Measurements from ENCODE around the gene VTI1A. TPM values are rescaled to one million over a fixed set of nuclear protein-coding genes. Genes with fewer than 3 reads are reported as not detected.

Gene VTI1A
- total and polyA plus RNA-seq, 7 donors: 10.8 to 80.3 (median 36.8) TPM

DNA sequence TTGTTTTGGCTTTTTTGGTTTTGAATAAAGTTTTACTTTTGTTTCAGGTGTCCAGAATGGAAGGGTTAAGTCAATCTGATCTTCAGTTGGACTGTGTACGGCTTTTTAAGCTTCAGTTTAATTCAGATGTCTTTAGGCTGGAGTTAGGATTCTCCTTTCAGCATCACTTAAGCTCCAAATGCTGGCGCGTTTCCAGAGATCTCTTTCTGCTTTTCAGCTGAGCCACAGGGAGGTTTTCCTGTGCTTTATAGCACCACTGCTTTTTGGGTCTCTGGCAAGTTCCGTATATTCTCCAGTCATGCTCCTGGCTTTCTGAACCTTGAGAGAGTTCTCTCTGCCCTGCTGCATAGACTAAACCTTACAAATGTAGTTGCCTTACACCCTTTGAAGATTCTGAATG lies 60.0 kb downstream of the VTI1A start:
- no peak overlapping the region for H3K27ac ChIP-seq
- H3K4me1 ChIP-seq: no peaks in the 10 kb centered on the region
- H3K9me3 ChIP-seq: no peaks in the 10 kb centered on the region
- WGBS, 2 donors: 59 to 63% methylated on average over 4 of the region's 4 CpGs
- H3K27me3 ChIP-seq: no peaks in the 10 kb centered on the region
- H3K36me3 ChIP-seq: no peaks in the 10 kb centered on the region
- no peak for DNase-seq
- intact Hi-C loops (cut with DNase I): no loop called here
- H3K4me3 ChIP-seq: no peak overlapping the region
- TF ChIP-seq POLR2AphosphoS5 (IDR thresholded peaks at IDR 0.05) (no peak), CTCF (IDR thresholded peaks at IDR 0.05) (no peak), EP300 (IDR thresholded peaks at IDR 0.05) (no peak), POLR2A (IDR thresholded peaks at IDR 0.05) (no peak)

DNA sequence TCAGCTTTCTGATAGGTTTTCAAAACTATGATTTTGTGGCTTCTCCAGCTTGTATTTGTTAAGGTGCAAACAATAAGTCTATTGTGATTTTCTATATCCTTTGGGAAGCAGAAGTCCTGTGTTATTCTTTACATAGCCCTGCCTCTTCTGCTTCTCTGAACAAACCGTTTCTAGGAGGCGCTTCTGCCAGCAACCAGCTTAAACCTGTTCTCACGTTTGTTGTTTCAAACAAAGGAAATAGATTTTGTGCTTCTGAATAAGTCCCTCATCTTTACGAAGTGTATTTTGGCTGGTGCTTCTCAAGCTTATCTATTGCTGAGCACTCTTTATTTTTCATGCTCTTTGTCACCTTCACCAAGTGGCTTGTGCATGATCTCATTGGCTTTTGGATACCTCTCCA lies 61.0 kb downstream of the VTI1A start:
- no peak overlapping the region for H3K4me3 ChIP-seq
- H3K4me1 ChIP-seq: no peaks in the 10 kb centered on the region
- no peak for TF ChIP-seq EP300 (IDR thresholded peaks at IDR 0.05)
- TF ChIP-seq CTCF (IDR thresholded peaks at IDR 0.05): no peak
- no peak for TF ChIP-seq POLR2AphosphoS5 (IDR thresholded peaks at IDR 0.05)
- no peak for TF ChIP-seq POLR2A (IDR thresholded peaks at IDR 0.05)
- WGBS, 2 donors: 20 to 62% methylated on average over 4 of the region's 4 CpGs
- H3K27ac ChIP-seq: no peak overlapping the region
- no peaks in the 10 kb centered on the region for H3K27me3 ChIP-seq
- no peak for DNase-seq
- intact Hi-C loops (cut with DNase I): no loop called here
- no peaks in the 10 kb centered on the region for H3K36me3 ChIP-seq
- no peaks in the 10 kb centered on the region for H3K9me3 ChIP-seq

- TF ChIP-seq CTCF (IDR thresholded peaks at IDR 0.05): no peak
- no peak for DNase-seq
- intact Hi-C loops (cut with DNase I): no loop called here
- Histone ChIP-seq H3K4me3 (no peak overlapping the region), H3K27me3 (no peaks in the 10 kb centered on the region), H3K9me3 (no peaks in the 10 kb centered on the region), H3K27ac (no peak overlapping the region), H3K4me1 (no peaks in the 10 kb centered on the region), H3K36me3 (no peaks in the 10 kb centered on the region)
- WGBS, 2 donors: 76 to 87% methylated on average over 4 of the region's 4 CpGs
Observed at GRCh38 chr10:112509558-112510291, 62.7 kb downstream of the VTI1A start.

DNA sequence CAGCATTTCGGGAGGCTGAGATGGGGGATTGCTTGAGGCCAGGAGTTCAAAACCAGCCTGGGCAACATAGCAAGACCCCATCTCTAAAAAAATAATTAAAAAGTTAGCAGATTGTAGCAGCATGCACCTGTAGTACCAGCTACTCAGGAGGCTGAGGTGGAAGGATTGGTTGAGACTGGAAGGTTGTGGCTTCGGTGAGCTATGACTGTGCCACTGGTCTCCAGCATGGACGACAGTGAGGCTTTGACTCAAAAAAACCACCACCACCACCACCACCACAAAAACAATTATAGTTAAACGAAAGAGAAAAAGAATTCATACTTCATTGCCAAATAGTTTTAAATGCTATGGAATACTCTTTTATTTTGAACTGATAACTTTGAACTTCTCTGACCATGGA lies 63.4 kb downstream of the VTI1A start:
- no peaks in the 10 kb centered on the region for H3K4me1 ChIP-seq
- intact Hi-C loops (cut with DNase I): no loop called here
- H3K4me3 ChIP-seq: no peak overlapping the region
- TF ChIP-seq POLR2AphosphoS5 (IDR thresholded peaks at IDR 0.05): no peak
- no peak for TF ChIP-seq EP300 (IDR thresholded peaks at IDR 0.05)
- TF ChIP-seq POLR2A (IDR thresholded peaks at IDR 0.05): no peak
- no peak for TF ChIP-seq CTCF (IDR thresholded peaks at IDR 0.05)
- H3K27me3 ChIP-seq: no peaks in the 10 kb centered on the region
- no peaks in the 10 kb centered on the region for H3K36me3 ChIP-seq
- no peaks in the 10 kb centered on the region for H3K9me3 ChIP-seq
- H3K27ac ChIP-seq: no peak overlapping the region
- DNase-seq: no peak
- WGBS, 2 donors: 88 to 94% methylated on average over 4 of the region's 4 CpGs

GRCh38 chr10:112512294-112512693 lies 65.3 kb downstream of the VTI1A start:
- no peak overlapping the region for H3K4me3 ChIP-seq
- H3K27me3 ChIP-seq: no peaks in the 10 kb centered on the region
- TF ChIP-seq POLR2A (IDR thresholded peaks at IDR 0.05) (no peak), EP300 (IDR thresholded peaks at IDR 0.05) (no peak), CTCF (IDR thresholded peaks at IDR 0.05) (no peak), POLR2AphosphoS5 (IDR thresholded peaks at IDR 0.05) (no peak)
- H3K9me3 ChIP-seq: no peaks in the 10 kb centered on the region
- no peak overlapping the region for H3K27ac ChIP-seq
- WGBS, 2 donors: 95 to 99% methylated on average over 2 of the region's 2 CpGs
- no peak for DNase-seq
- intact Hi-C loops (cut with DNase I): no loop called here
- H3K4me1 ChIP-seq: no peaks in the 10 kb centered on the region
- H3K36me3 ChIP-seq: no peaks in the 10 kb centered on the region

All from sigmoid colon (tissue), 7 donors.